Endodermal cell (in vitro differentiated cells): Measurements from ENCODE around the gene ACAP3. TPM values are rescaled to one million over a fixed set of nuclear protein-coding genes. Genes with fewer than 3 reads are reported as not detected.

Source experiments
- DNase-seq: peaks from one replicate; pipeline ENCODE4 v3.0.0-alpha.2; 2017
- H3K27ac ChIP-seq: 2 replicates; pipeline ENCODE4 v1.5.1; 2013; ENCODE audit warnings: mild to moderate bottlenecking, low read depth, low read length, moderate library complexity
- H3K27me3 ChIP-seq: 2 replicates; pipeline ENCODE4 v1.6.1; 2013; ENCODE audit warnings: mild to moderate bottlenecking, low read length, moderate library complexity; ENCODE audit not compliant: insufficient read depth, control insufficient read depth, poor library complexity, severe bottlenecking
- H3K36me3 ChIP-seq: 2 replicates; pipeline ENCODE4 v1.7.0; 2013; ENCODE audit warnings: mild to moderate bottlenecking, low read length, moderate library complexity; ENCODE audit not compliant: control insufficient read depth, insufficient read depth
- H3K4me1 ChIP-seq: one replicate; pipeline ENCODE4 v1.7.0; 2013; ENCODE audit warnings: low read length; ENCODE audit not compliant: control insufficient read depth, insufficient read depth
- H3K4me3 ChIP-seq: 2 replicates; pipeline ENCODE4 v1.5.1; 2013; ENCODE audit warnings: mild to moderate bottlenecking, low read length, moderate library complexity
- H3K9ac ChIP-seq: 2 replicates; pipeline ENCODE4 v1.6.1; 2013; ENCODE audit warnings: mild to moderate bottlenecking, low read length, moderate library complexity; ENCODE audit not compliant: poor library complexity, severe bottlenecking; ENCODE audit errors: extremely low read depth
- H3K9me3 ChIP-seq: 2 replicates; pipeline ENCODE4 v1.6.1; 2013; ENCODE audit warnings: mild to moderate bottlenecking, low read length, moderate library complexity; ENCODE audit not compliant: control insufficient read depth
- H3K27ac Mint-ChIP-seq: 2 replicates; pipeline ENCODE4 v1.8.0; 2020; ENCODE audit warnings: mixed read lengths
- H3K27me3 Mint-ChIP-seq: 2 replicates; pipeline ENCODE4 v1.8.0; 2021; ENCODE audit warnings: mild to moderate bottlenecking, mixed read lengths; ENCODE audit not compliant: insufficient read depth
- H3K36me3 Mint-ChIP-seq: 2 replicates; pipeline ENCODE4 v1.8.0; 2020; ENCODE audit warnings: low read depth, mixed read lengths
- H3K4me1 Mint-ChIP-seq: 2 replicates; pipeline ENCODE4 v1.8.0; 2020; ENCODE audit warnings: mixed read lengths
- H3K4me3 Mint-ChIP-seq: 2 replicates; pipeline ENCODE4 v1.8.0; 2020; ENCODE audit warnings: mild to moderate bottlenecking, moderate library complexity, mixed read lengths
- H3K9me3 Mint-ChIP-seq: 2 replicates; pipeline ENCODE4 v1.8.0; 2020; ENCODE audit warnings: mild to moderate bottlenecking, mixed read lengths
- CTCF ChIP-seq: fragments of 200-600 bp; sonication (generic); conservative IDR thresholded peaks from 2 replicates; pipeline ENCODE4 v1.5.0; 2021; ENCODE audit warnings: antibody characterized with exemption, mild to moderate bottlenecking
- WGBS, 2 experiments: methylation state at CpG; one replicate each; pipeline versions ENCODE4 v1.1.5 to v1.1.7; 2013; ENCODE audit warnings: missing lambda C conversion rate in 2 of 2, mixed read lengths in 1 of 2; ENCODE audit not compliant: insufficient coverage in 1 of 2, insufficient read length in 1 of 2; 5-methylcytosine and 5-hydroxymethylcytosine counted together
- total RNA-seq, 2 donors: library from RNA; stranded (reverse); fragmentation: NEBNext Ultra II Directional in 1 of 2; extraction: Animal tissue kit (Norgen Biotek cat#: 25700) in 1 of 2; gene quantifications; 2 replicates in 1 of 2; 3 replicates in 1 of 2; pipeline ENCODE4 v1.2.1, GENCODE V29; 2021

ACAP3 gene
- total RNA-seq, 2 donors from 2014 or later, result 36.8 to 43.5 TPM

GRCh38 chr1:1273209-1273511 lies 34.6 kb downstream of the ACAP3 start:
- Histone ChIP-seq H3K9ac (peak overlapping the region; percentile 92), H3K4me1 (peaks cover 5% of the 10 kb centered on the region), H3K9me3 (no peaks in the 10 kb centered on the region), H3K27ac (no peak overlapping the region), H3K4me3 (peak overlapping the region; percentile 88), H3K36me3 (peaks cover 12% of the 10 kb centered on the region), H3K27me3 (no peaks in the 10 kb centered on the region)
- Mint-ChIP-seq H3K36me3 (peaks cover 31% of the 10 kb centered on the region), H3K9me3 (no peaks in the 10 kb centered on the region), H3K4me3 (peak overlapping the region; percentile 86), H3K4me1 (peaks cover 19% of the 10 kb centered on the region), H3K27ac (peak overlapping the region; percentile 87), H3K27me3 (peaks cover 3% of the 10 kb centered on the region)
- TF ChIP-seq CTCF, result peak; percentile 0
- 1 to 5% methylated on average over 8 to 31 of the region's 31 CpGs for WGBS, 2 experiments
- no peak for DNase-seq

- H3K27ac ChIP-seq, result no peak overlapping the region
- no peak for DNase-seq
- no peaks in the 10 kb centered on the region for H3K9me3 ChIP-seq
- no peaks in the 10 kb centered on the region for H3K9me3 Mint-ChIP-seq
- peak overlapping the region; percentile 87 for H3K27ac Mint-ChIP-seq
- H3K9ac ChIP-seq, result peak overlapping the region; percentile 92
- peak; percentile 32 for TF ChIP-seq CTCF
- no peaks in the 10 kb centered on the region for H3K27me3 ChIP-seq
- WGBS, 2 experiments, result 52 to 53% methylated on average over 41 to 43 of the region's 43 CpGs
- peaks cover 3% of the 10 kb centered on the region for H3K27me3 Mint-ChIP-seq
- peaks cover 5% of the 10 kb centered on the region for H3K4me1 ChIP-seq
- H3K36me3 Mint-ChIP-seq, result peaks cover 35% of the 10 kb centered on the region
- peak overlapping the region; percentile 86 for H3K4me3 Mint-ChIP-seq
- H3K4me3 ChIP-seq, result peak overlapping the region; percentile 88
- peaks cover 12% of the 10 kb centered on the region for H3K36me3 ChIP-seq
- peaks cover 19% of the 10 kb centered on the region for H3K4me1 Mint-ChIP-seq
Measured at GRCh38 chr1:1272341-1273208, 35.2 kb downstream of the ACAP3 start.

GRCh38 chr1:1270813-1271212 lies 36.9 kb downstream of the ACAP3 start:
- Histone ChIP-seq H3K27me3 (no peaks in the 10 kb centered on the region), H3K36me3 (peaks cover 19% of the 10 kb centered on the region), H3K9ac (no peak overlapping the region), H3K27ac (no peak overlapping the region), H3K4me3 (no peak overlapping the region), H3K4me1 (peaks cover 5% of the 10 kb centered on the region), H3K9me3 (no peaks in the 10 kb centered on the region)
- peaks cover 44% of the 10 kb centered on the region for H3K36me3 Mint-ChIP-seq
- DNase-seq, result no peak
- peak overlapping the region; percentile 86 for H3K4me3 Mint-ChIP-seq
- H3K4me1 Mint-ChIP-seq, result peaks cover 19% of the 10 kb centered on the region
- peak overlapping the region; percentile 64 for H3K27ac Mint-ChIP-seq
- no peaks in the 10 kb centered on the region for H3K9me3 Mint-ChIP-seq
- WGBS, 2 experiments, result 88 to 91% methylated on average over 4 to 7 of the region's 7 CpGs
- TF ChIP-seq CTCF, result no peak
- H3K27me3 Mint-ChIP-seq, result peaks cover 3% of the 10 kb centered on the region
